HG03378 (cell line): Measurements from ENCODE around the gene TASOR2.

Source experiments
- ATAC-seq: cut with Tn5 transposase; IDR thresholded peaks from one replicate; pipeline ENCODE4 v1.9.1; 2021; ENCODE audit warnings: mild to moderate bottlenecking, moderate library complexity; ENCODE audit not compliant: unreplicated experiment

Gene TASOR2

DNA sequence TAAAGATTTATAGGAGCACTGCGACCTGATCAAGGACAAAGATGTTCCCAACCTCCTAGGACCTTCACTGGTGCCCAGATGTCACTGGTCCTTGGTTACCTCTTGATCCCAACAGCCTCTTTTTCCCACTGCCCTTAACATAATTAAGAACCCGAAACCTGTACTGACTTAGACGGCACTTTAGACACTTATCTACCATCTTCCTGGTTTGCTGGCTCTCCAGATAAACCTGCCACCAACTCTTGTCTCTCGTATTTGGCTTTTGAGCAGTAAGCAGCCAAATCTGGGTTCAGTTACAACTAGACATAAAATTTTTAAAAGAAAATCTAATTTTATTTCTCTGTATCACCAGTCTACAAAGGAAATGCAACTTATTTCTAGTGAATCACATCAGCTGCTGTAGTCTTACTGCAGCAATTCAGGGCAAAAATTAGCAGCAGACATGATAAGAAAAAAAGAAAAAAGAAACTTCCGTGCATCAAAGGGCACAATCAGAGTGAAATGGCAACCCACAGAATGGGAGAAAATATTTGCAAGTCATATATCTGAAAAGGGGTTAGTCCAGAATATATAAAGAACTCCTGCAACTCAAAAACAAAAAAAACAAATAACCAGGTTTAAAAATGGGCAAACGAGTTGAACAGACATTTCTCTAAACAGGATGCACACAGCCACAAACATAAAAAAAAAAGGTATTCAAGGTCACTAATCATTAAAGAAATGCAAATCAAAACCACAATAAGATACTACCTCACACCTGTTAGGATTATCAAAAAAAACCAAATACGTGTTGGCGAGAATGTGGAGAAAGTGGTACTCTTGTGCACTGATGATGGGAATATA, 27.7 kb upstream of the TASOR2 start:
- no peak for ATAC-seq

GRCh38 chr10:5658871-5659618, 25.6 kb upstream of the TASOR2 start:
- no peak for ATAC-seq

DNA sequence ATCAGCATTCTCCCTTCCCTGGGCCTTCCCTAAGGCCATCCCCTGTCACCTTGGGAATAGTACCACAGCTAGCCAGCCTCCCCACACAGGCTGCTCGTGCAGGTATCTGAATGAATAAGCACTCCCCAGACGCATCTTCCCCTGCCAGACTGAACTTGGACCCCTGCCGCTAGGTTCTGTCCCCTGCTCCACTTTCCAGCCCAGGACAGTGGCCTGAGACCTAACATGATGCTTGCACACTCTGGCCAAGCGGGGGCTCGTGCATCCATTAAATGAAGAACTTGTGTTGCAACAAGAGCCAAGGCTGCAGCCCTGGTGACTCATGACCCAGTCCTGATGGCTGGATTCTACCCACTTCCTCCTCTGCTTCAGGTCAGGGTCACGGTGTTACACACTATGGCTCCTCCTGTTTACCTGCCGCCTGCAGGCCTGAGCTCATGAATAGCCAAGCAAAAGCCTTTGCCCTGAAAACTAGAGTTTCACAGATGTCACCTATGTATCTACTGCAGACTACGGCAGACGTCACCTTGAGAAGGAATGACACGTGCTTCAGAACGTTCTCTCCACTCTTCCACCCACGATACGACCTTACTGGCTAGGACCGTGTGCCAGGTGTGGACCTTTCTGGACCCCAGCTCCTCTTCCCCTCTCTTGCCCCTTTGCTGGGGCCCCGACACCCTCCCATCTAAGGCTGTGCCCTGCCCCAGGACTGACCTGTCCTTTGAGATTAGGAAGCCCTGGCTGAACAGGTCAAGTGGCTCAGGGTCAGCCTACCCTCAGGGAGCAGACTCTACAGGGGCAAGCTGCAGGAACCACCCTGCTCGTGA, 24.7 kb upstream of the TASOR2 start:
- ATAC-seq = peak; percentile 69

DNA sequence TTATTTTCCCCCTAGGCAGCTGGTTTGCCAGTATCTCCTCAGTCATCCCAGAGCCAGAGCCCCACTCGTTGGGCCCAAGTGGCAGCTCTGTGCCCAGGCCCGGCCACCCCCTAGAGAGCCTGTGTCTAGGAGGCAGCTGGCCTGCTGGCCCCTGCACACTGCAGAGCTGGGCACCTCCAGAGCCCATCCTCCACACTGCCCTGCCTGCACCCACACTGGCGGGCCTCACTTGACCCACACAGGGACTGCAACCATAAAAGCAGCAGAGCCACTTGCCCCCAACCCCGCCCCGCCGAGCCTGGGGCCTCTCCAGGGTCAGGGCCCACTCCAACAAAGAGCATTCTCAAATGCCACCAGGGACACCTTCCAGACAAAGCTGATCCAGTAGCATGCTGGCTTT, 23.6 kb upstream of the TASOR2 start:
- ATAC-seq = no peak

DNA sequence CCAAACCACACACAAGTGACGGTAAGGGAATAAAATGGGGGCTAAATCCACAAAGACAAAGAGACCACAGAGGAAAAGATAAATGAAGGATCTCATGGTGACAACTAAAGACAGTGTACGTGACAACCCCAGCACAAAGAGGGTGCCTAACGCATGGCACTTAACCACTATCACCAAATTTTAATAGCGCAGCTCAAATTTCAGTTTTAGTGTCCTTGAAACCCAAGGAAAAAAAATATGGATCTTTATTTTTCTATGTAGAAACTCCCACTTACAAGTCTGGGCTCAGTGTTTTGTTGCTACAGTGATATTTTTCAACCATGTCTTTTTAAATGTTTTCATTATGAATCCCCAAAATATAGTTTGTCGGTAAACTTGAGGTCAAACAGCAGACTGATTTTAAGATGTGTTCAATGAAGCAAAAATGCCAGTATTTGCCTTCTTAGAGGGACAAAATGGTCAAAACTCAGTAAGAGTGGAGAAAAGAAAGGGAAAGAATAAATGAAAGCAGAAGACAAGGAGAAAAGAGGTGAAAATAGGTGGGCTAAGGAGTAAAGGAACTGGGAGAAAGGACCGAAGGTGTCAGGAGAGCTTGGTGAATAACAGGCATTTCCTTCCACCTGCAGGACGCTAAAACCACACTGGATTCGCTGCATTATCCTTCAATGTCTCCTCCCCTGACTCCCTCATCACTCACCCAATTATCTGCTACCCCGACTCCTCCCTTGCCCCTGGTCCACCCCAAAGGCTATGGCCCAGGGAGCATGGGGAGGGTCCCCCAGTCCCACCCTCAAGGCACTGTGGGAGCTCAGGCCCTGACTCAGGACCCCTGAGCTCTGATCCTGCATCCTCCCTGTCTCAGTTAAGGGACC, 21.7 kb upstream of the TASOR2 start:
- no peak for ATAC-seq

GRCh38 chr10:5663692-5664427, 20.8 kb upstream of the TASOR2 start:
- no peak for ATAC-seq

DNA sequence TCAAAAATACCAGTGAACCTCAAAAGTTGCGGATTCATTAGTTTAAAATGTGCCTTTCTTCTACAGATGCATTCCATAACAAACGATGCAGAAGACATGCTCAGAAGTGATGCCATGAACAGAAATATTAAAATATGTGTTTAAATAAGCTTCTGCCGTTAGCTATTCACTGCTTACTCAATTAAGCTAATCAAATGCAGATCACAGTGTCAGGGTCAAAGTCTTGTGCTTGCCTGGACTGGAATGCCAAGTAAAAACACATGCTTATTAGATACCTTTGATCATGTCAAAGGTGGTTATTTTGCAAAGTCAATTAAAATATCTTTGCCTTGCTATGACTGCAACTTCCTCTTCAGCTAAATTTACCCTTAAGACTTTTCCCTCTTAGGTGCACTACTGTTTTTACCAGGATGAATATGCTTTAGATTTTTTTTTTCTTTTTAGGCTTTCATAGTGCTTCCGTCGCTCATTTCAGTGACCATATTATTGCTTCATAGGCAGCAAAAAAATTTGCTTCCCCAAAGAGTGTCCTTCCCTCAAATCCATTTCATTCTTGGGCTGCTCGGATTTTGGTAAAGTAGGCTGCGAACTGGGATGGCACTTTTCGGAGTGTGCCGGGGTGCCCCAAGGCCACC, 19.1 kb upstream of the TASOR2 start:
- no peak for ATAC-seq

GRCh38 chr10:5666008-5666840, 18.4 kb upstream of the TASOR2 start, which contains the start of gene ASB13:
TSS of gene ASB13 (minus strand) at chr10:5666595. CDS start at chr10:5666551, 44 bp downstream.
- ATAC-seq = no peak

DNA sequence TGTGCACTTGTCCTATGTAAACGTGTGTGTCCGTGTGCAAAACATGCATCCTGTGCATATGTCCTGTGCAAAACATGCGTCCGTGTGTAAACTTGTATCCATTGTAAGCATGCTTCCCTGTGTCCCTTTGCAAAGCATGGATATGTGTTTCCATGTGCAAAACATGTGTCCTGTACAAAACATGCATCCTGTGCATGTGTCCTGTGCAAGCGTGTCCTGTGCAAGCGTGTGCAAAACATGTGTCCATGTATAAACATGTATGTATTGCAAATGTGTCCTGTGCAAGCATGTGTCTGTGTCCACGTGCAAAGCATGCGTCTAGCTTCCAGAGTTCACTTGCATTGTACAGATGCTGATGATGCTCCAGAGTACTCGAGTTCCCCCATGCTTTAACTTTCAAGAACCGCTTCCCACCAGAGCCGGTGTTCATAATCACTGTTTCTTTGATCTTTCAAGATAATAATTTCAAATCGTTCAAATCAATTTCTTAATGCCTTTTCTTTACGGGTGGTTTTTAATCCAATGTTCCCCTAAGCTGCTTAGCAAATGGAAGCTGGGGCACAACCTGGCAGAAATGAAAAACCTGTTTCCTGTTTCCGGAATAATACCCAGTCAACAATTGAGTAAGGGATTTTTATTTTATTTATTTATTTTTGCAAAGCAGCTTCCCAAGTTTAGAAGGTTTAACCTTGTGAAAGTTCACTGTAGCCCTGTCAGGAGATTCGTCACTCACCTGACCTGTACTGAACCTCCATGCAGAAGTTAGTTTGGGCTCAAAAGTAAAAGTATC, 17.6 kb upstream of the TASOR2 start:
- no peak for ATAC-seq

DNA sequence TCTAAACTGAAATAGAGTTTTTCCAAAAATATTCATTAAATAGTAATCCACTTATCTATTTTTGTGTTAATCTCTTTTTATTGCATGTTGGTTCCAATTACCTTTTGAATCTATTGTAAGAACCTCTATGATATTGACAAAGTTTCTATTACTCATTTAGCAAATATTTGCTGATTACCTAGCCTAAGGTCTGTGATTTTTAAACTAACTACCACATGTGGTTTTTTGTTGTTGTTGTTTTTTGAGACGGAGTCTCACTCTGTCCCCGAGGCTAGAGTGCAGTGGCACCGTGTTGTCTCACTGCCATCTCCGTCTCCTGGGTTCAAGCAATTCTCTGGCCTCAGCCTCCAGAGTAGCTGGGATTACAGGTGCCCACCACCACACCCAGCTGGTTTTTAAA, 16.2 kb upstream of the TASOR2 start:
- no peak for ATAC-seq

- ATAC-seq = no peak
These were observed 15.0 kb upstream of the TASOR2 start for GRCh38 chr10:5669604-5670003.

DNA sequence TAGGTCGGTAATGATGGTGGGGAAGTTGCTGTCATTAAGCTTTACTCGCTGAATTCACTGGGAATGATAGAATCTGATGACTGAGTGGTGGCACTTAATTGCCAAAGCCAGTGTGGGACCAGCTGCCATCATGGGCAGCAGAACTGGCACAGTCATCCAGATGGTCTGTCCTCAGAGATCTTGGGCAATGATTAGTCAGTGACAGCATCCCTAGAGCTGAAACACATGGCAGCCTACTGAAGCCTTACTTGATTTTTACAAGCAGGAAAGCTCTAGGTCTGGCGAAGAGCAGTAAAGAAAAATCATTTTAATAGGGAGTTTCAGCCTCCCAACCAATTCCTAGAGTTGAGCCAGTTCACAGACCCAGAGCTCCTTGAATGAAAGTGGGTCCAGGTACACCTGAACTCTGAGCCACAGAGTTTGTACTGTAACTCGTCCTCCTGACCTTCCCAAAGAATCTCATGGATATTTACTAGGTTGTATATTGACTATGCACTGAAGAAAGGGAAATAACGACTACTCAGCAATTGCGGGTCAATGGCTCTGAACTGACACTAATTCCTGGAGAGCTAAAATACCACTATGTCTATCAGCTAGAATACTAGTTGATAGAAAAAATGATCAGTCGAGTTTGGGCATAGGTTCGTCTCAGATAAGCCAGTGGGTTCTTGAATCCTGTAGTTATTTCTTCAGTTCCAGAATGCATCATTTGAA, 13.8 kb upstream of the TASOR2 start:
- no peak for ATAC-seq

- ATAC-seq = no peak
These were observed 6.1 kb upstream of the TASOR2 start for GRCh38 chr10:5678397-5679036.

DNA sequence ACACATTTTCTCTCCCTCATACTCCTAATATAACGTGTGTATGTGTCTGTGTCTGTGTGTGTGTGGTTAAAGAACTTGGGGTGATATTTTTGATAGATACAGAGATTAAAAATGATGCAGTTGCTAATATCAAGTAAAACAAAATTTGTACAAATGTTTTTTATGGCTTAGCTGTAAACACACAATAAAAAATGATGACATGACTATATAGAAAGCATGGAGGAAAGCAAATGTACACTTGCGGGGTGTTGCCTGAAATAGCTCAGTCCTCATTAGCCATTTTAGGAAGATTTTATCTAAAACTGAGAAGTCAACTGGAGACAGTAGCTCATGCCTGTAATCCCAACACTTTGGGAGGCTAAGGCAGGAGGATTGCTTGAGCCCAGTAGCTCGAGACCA, 5.6 kb upstream of the TASOR2 start:
- no peak for ATAC-seq

- ATAC-seq = no peak
These were observed 5.0 kb upstream of the TASOR2 start for GRCh38 chr10:5679606-5680005.

DNA sequence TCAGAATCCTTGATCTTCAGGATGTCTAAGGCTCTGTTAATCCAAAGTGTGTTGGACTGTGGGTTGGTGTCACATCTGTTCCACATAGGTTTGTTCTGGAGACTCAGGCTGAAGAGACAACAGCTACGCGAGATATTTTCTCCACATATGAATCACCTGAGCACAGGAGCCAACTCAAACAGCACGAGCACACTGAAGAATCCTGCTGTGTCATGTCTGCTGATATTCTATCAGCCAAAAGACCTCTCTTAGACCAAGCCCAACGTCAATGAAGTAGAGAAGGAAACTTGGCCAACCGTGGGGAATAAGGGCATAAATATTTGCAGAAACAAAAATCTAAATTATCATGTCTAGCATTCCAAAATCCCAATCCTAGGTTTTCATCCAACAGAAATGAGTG, 2.7 kb upstream of the TASOR2 start:
- ATAC-seq = no peak
